PC-9 (cell line): ENCODE data around the gene STN1. TPM values are rescaled to one million over a fixed set of nuclear protein-coding genes. Genes with fewer than 3 reads are reported as not detected.

Experiments
- Bru-seq: library from RNA; stranded (reverse); fragments of 400-500 nt; gene quantifications from one replicate; lab custom pipeline; 2021; lab: Mats Ljungman, UMichigan
- BruChase-seq, 2 experiments: library from RNA; stranded (reverse); fragments of 400-500 nt; gene quantifications; one replicate each; lab custom pipeline; 2021; lab: Mats Ljungman, UMichigan
- BruUV-seq: library from RNA; stranded (reverse); fragments of 400-500 nt; replicated peaks from 2 replicates; lab custom pipeline; 2021; lab: Mats Ljungman, UMichigan
- CTCF ChIA-PET: fragments of 300-600 bp; sonication (Branson Sonifier 250); formaldehyde crosslinking; loops from one replicate; lab custom pipeline; 2022; ENCODE audit warnings: antibody characterized with exemption; lab: Charles Lee
- POLR2A ChIA-PET: fragments of 300-600 bp; sonication (Branson Sonifier 250); formaldehyde crosslinking; loops from one replicate; lab custom pipeline; 2022; ENCODE audit warnings: antibody characterized with exemption; ENCODE audit not compliant: unreplicated experiment; lab: Charles Lee
- DNase-seq, 2 experiments: peaks; one replicate each; pipeline versions ENCODE4 v3.0.0 to v3.0.0-alpha.2; 2015 to 2022; ENCODE audit warnings: mixed read lengths in 1 of 2
- H2AFZ ChIP-seq: fragments of 200-600 bp; sonication (generic); 2 replicates; pipeline ENCODE4 v1.8.1; 2017; ENCODE audit warnings: antibody characterized with exemption
- H3F3A ChIP-seq: fragments of 200-600 bp; sonication (generic); 2 replicates; pipeline ENCODE4 v1.8.1; 2017; ENCODE audit warnings: antibody characterized with exemption, mild to moderate bottlenecking, low read depth; ENCODE audit not compliant: insufficient read depth
- H3K27ac ChIP-seq: fragments of 200-600 bp; sonication (generic); 2 replicates; pipeline ENCODE4 v1.6.1; 2016; ENCODE audit warnings: mixed run types
- H3K27me3 ChIP-seq: fragments of 200-600 bp; sonication (generic); 2 replicates; pipeline ENCODE4 v1.6.1; 2016; ENCODE audit warnings: low read depth, mixed run types; ENCODE audit not compliant: insufficient read depth
- H3K36me3 ChIP-seq: fragments of 200-600 bp; sonication (generic); 2 replicates; pipeline ENCODE4 v1.6.1; 2016; ENCODE audit warnings: low read depth, mixed run types
- H3K4me1 ChIP-seq: fragments of 200-600 bp; sonication (generic); replicated peaks from 2 replicates; pipeline ENCODE4 v1.6.1; 2016; ENCODE audit warnings: mixed run types; ENCODE audit not compliant: insufficient read depth
- H3K4me2 ChIP-seq: fragments of 200-600 bp; sonication (generic); 2 replicates; pipeline ENCODE4 v1.6.1; 2017; ENCODE audit warnings: mixed run types
- H3K4me3 ChIP-seq: fragments of 200-600 bp; sonication (generic); 2 replicates; pipeline ENCODE4 v1.6.1; 2016; ENCODE audit warnings: mixed run types
- H3K79me2 ChIP-seq: fragments of 200-600 bp; sonication (generic); 2 replicates; pipeline ENCODE4 v1.6.1; 2017; ENCODE audit warnings: low read depth, mixed run types
- H3K9me2 ChIP-seq: fragments of 200-600 bp; sonication (generic); 2 replicates; pipeline ENCODE4 v1.8.1; 2017; ENCODE audit warnings: mild to moderate bottlenecking; ENCODE audit not compliant: insufficient read depth
- H3K9me3 ChIP-seq: fragments of 200-600 bp; sonication (generic); 2 replicates; pipeline ENCODE4 v1.8.1; 2016; ENCODE audit warnings: low read depth; ENCODE audit not compliant: insufficient read depth
- H4K20me1 ChIP-seq: fragments of 200-600 bp; sonication (generic); 2 replicates; pipeline ENCODE4 v1.8.1; 2017; ENCODE audit not compliant: insufficient read depth
- EZH2 ChIP-seq: fragments of 200-600 bp; sonication (generic); IDR thresholded peaks from 2 replicates; pipeline ENCODE4 v1.8.0; 2017; ENCODE audit warnings: antibody characterized with exemption, low read depth
- intact Hi-C: fragments of 100-400 bp; cut with micrococcal nuclease; formaldehyde crosslinking; loops from one replicate; pipeline ENCODE4 v1.10.0; 2022; ENCODE audit not compliant: unreplicated experiment
- long read RNA-seq: library from polyadenylated mRNA; stranded (forward); transcript quantifications from one replicate; pipeline ENCODE4 v2.0.0, GENCODE V29; 2022
- total RNA-seq: library from RNA; stranded (reverse); gene quantifications from 2 replicates; pipeline ENCODE4 v1.2.3, GENCODE V29; 2021
- TF ChIP-seq, protein P1 (sequence below): fragments of 200-600 bp; sonication (generic); conservative IDR thresholded peaks from 2 replicates; pipeline ENCODE4 v1.6.1; 2017; ENCODE audit warnings: mixed run types, antibody characterized with exemption, mild to moderate bottlenecking, moderate library complexity

Gene STN1, protein sequence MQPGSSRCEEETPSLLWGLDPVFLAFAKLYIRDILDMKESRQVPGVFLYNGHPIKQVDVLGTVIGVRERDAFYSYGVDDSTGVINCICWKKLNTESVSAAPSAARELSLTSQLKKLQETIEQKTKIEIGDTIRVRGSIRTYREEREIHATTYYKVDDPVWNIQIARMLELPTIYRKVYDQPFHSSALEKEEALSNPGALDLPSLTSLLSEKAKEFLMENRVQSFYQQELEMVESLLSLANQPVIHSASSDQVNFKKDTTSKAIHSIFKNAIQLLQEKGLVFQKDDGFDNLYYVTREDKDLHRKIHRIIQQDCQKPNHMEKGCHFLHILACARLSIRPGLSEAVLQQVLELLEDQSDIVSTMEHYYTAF
- 20.5 and 25.4 TPM in 2 replicates for total RNA-seq
- percentile 67 among the genes with signal in this experiment for Bru-seq, nascent RNA
- percentile 57 among the genes with signal in this experiment for BruChase-seq, experiment 1, labeled RNA remaining after a 2-hour chase
- BruChase-seq, experiment 2, labeled RNA remaining after a 6-hour chase = percentile 52 among the genes with signal in this experiment
- long read RNA-seq, transcript STN1-201 (10 exons, 1,417 nt) = major isoform, 26 of 50 reads
- long read RNA-seq, transcript STN1-202 (9 exons, 1,311 nt) = minor isoform, 7 of 50 reads
- long read RNA-seq, partial matches to known transcripts = 2 of 50 reads
- long read RNA-seq, other reads (novel, unspliced or antisense) = 13 of 50 reads

GRCh38 chr10:103918053-103918846 lies at the start of gene STN1:
Gene STN1, minus strand, starts transcription at chr10:103918184. Its CDS starts 590 bp downstream, at chr10:103917594.
- peaks cover 32% of the 10 kb centered on the region for H3K4me1 ChIP-seq
- peaks cover 9% of the 10 kb centered on the region for H3K36me3 ChIP-seq
- H2AFZ ChIP-seq = peak within 1 kb of the TSS; percentile 93
- peak within 1 kb of the TSS; percentile 77 for H3K27ac ChIP-seq
- H3K4me3 ChIP-seq = peak within 1 kb of the TSS; percentile 87
- H3F3A ChIP-seq = peaks cover 27% of the 10 kb centered on the region; the same call in 1 of the 2 replicates
- H3K9me3 ChIP-seq = peaks cover 9% of the 10 kb centered on the region; the same call in 1 of the 2 replicates
- H3K79me2 ChIP-seq = peaks cover 31% of the 10 kb centered on the region
- DNase-seq = peak; percentile 80 to 94
- intact Hi-C loops = loop anchor here (1.0 to 5.0 kb wide), 2 partner anchors 28 to 49 kb away; partner anchors contain the start of gene SLK
- TF ChIP-seq, protein P1, sequence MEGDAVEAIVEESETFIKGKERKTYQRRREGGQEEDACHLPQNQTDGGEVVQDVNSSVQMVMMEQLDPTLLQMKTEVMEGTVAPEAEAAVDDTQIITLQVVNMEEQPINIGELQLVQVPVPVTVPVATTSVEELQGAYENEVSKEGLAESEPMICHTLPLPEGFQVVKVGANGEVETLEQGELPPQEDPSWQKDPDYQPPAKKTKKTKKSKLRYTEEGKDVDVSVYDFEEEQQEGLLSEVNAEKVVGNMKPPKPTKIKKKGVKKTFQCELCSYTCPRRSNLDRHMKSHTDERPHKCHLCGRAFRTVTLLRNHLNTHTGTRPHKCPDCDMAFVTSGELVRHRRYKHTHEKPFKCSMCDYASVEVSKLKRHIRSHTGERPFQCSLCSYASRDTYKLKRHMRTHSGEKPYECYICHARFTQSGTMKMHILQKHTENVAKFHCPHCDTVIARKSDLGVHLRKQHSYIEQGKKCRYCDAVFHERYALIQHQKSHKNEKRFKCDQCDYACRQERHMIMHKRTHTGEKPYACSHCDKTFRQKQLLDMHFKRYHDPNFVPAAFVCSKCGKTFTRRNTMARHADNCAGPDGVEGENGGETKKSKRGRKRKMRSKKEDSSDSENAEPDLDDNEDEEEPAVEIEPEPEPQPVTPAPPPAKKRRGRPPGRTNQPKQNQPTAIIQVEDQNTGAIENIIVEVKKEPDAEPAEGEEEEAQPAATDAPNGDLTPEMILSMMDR = no peak
- ChIA-PET CTCF (no interaction called here), POLR2A (interaction anchor here (1.1 kb wide), 1 partner anchor 50 kb away, joined by 5 read pairs; no protein-coding TSS in a partner anchor)
- peak within 1 kb of the TSS; percentile 98 for H3K4me2 ChIP-seq
- H3K27me3 ChIP-seq = no peaks in the 10 kb centered on the region
- H4K20me1 ChIP-seq = no peaks in the 10 kb centered on the region
- BruUV-seq = no TSS peak
- no peaks in the 10 kb centered on the region for H3K9me2 ChIP-seq

DNA sequence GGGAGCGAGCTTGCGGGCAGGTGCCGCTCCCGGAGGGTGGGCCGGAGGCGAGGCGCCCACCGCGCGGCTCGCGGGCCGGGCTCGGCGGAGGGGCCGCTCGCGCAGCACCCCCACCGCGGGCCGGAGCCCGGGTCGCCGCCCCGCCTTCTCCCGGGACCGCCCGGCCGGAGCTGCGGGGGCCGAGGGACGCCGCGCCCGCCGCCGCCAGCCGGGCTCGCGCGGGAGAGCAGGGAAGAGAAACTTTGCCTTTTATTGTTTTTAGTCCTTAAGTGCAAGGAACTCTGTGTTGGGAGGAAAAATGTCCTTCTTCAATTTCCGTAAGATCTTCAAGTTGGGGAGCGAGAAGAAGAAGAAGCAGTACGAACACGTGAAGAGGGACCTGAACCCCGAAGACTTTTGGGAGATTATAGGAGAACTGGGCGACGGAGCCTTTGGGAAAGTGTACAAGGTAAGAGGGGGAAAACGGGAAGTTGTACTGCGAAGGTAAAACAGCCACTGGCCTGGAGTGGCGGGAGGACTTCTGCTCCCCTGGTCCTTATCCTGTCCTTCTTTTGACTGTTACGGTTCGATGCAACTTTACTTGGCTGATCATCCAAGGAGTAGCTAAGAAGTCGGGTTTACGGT lies 49.6 kb upstream of the STN1 start:
- Histone ChIP-seq H3K9me3 (no peaks in the 10 kb centered on the region), H3K9me2 (no peaks in the 10 kb centered on the region), H3K4me2 (peak overlapping the region; percentile 94), H3K4me3 (peak overlapping the region; percentile 99), H3K27ac (peak overlapping the region; percentile 54), H3K79me2 (peaks cover 51% of the 10 kb centered on the region), H3K4me1 (peaks cover 17% of the 10 kb centered on the region), H3K36me3 (no peaks in the 10 kb centered on the region), H4K20me1 (peaks cover 20% of the 10 kb centered on the region), H3F3A (no peaks in the 10 kb centered on the region), H3K27me3 (no peaks in the 10 kb centered on the region), H2AFZ (peak overlapping the region; percentile 77; the same call in 1 of the 2 replicates)
- TSS peak; percentile 41 for BruUV-seq
- CTCF ChIA-PET = interaction anchor here (0.6 to 1.0 kb wide), 2 partner anchors 77 to 607 kb away, joined by 4 read pairs; no protein-coding TSS in a partner anchor
- no peak for DNase-seq
- TF ChIP-seq, protein P1 = no peak
- no peak for TF ChIP-seq EZH2
- POLR2A ChIA-PET = interaction anchor here (0.7 to 1.1 kb wide), 2 partner anchors 50 to 73 kb away, joined by 4 to 5 read pairs; partner anchors contain the start of gene STN1
- intact Hi-C loops = loop anchor here (1.0 to 5.0 kb wide), 3 partner anchors 50 to 154 kb away; partner anchors contain the start of gene STN1
